Suprapubic skin (tissue), 4 donors: ENCODE results near the gene WIPF3. TPM values are rescaled to one million over a fixed set of nuclear protein-coding genes. Genes with fewer than 3 reads are reported as not detected.
"Not testable (repeated sequence)": the region's sequence is repeated elsewhere in the genome, so short reads cannot be mapped to it uniquely, and the experiment has no call there.

ENCODE experiments used
- DNase-seq, 2 donors: peaks; one replicate each; pipeline ENCODE4 v3.0.0-alpha.2; 2019; ENCODE audit warnings: low spot score in 2 of 2
- H3K27ac ChIP-seq: fragments of 200-600 bp; sonication (generic); one replicate; pipeline ENCODE4 v1.5.1; 2019
- H3K27me3 ChIP-seq: fragments of 200-600 bp; sonication (generic); one replicate; pipeline ENCODE4 v1.5.1; 2019
- H3K36me3 ChIP-seq: fragments of 200-600 bp; sonication (generic); one replicate; pipeline ENCODE4 v1.5.1; 2019
- H3K4me1 ChIP-seq: fragments of 200-600 bp; sonication (generic); one replicate; pipeline ENCODE4 v1.5.1; 2019
- H3K4me3 ChIP-seq: fragments of 200-600 bp; sonication (generic); one replicate; pipeline ENCODE4 v1.5.1; 2019; ENCODE audit warnings: mild to moderate bottlenecking
- H3K9me3 ChIP-seq: fragments of 200-600 bp; sonication (generic); one replicate; pipeline ENCODE4 v1.5.1; 2019
- EP300 ChIP-seq: sonication (generic); formaldehyde crosslinking; IDR thresholded peaks from one replicate; pipeline ENCODE4 v1.6.1; 2017; ENCODE audit warnings: antibody characterized with exemption
- POLR2A ChIP-seq, 2 donors: fragments of 450-650 bp; IDR thresholded peaks; one replicate each; pipeline ENCODE4 v1.6.1; 2017; ENCODE audit warnings: antibody characterized with exemption in 2 of 2, mild to moderate bottlenecking in 2 of 2, moderate library complexity in 2 of 2
- POLR2AphosphoS5 ChIP-seq, 3 donors: sonication (generic); formaldehyde crosslinking; IDR thresholded peaks; one replicate each; pipeline ENCODE4 v1.6.1; 2017; ENCODE audit warnings: antibody characterized with exemption in 3 of 3
- WGBS: methylation state at CpG from one replicate; pipeline ENCODE4 v1.1.5; 2018; 5-methylcytosine and 5-hydroxymethylcytosine counted together
- total RNA-seq, 4 donors: library from RNA; depleted of rRNA; stranded (reverse); fragments of >200 nt; gene quantifications; one replicate each; pipeline ENCODE4 v1.1.0, GENCODE V29; 2016
- TF ChIP-seq, protein P1 (sequence below), 2 donors: fragments of 200-600 bp in 1 of 2; fragments of 450-650 bp in 1 of 2; sonication (generic) in 1 of 2; IDR thresholded peaks; one replicate each; pipeline ENCODE4 v1.5.1; 2016 to 2019; ENCODE audit warnings: antibody characterized with exemption in 2 of 2, mild to moderate bottlenecking in 1 of 2, moderate library complexity in 1 of 2

WIPF3 gene
- total RNA-seq, 4 donors from 2014 or later, result 0.30 to 1.4 (median 0.58) TPM

DNA sequence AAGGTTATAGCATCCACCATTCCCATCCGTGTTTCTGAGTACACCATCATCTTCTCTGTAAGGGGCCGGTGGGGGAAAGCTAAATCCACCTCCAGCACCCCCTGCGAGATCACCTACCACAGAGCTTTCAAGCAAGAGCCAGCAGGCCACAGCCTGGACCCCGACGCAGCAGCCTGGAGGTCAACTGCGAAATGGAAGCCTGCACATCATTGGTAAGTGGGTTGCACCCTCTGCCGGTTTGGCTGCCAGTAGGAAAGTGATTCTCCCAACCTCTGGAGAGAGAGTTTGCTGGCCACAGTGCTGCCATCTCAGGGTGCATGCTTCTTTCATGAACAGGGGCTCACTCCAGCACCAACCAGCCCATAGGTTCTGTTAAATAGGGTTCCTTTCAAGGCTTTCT, 81.7 kb downstream of the WIPF3 start:
- WGBS, result 89% methylated on average over 7 of the region's 7 CpGs
- Histone ChIP-seq H3K36me3 (no peaks in the 10 kb centered on the region), H3K4me3 (no peak overlapping the region), H3K9me3 (no peaks in the 10 kb centered on the region), H3K4me1 (peaks cover 12% of the 10 kb centered on the region), H3K27me3 (peaks cover 8% of the 10 kb centered on the region), H3K27ac (no peak overlapping the region)
- TF ChIP-seq POLR2A (IDR thresholded peaks at IDR 0.05) (no peak), EP300 (no peak), POLR2AphosphoS5 (IDR thresholded peaks at IDR 0.05) (no peak)
- TF ChIP-seq, protein P1, sequence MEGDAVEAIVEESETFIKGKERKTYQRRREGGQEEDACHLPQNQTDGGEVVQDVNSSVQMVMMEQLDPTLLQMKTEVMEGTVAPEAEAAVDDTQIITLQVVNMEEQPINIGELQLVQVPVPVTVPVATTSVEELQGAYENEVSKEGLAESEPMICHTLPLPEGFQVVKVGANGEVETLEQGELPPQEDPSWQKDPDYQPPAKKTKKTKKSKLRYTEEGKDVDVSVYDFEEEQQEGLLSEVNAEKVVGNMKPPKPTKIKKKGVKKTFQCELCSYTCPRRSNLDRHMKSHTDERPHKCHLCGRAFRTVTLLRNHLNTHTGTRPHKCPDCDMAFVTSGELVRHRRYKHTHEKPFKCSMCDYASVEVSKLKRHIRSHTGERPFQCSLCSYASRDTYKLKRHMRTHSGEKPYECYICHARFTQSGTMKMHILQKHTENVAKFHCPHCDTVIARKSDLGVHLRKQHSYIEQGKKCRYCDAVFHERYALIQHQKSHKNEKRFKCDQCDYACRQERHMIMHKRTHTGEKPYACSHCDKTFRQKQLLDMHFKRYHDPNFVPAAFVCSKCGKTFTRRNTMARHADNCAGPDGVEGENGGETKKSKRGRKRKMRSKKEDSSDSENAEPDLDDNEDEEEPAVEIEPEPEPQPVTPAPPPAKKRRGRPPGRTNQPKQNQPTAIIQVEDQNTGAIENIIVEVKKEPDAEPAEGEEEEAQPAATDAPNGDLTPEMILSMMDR (IDR thresholded peaks at IDR 0.05), result no peak
- no peak for DNase-seq

DNA sequence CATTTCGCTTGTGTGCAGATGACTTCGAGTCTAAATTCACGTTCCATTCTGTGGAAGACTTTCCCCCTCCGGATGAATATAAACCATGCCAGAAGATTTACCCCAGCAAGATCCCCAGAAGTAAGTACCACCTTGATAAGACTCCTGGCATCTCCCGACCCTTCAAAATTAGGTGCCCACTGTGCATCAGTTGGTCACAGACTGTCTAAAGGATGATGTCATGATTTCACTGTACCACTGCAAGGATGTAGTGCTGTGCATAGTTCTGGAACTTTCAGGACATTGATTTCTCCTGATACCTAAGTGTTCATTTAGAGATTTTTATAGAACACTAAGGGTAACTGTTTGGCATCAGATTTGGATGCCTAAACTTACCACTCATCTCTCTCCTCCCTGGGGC, 83.0 kb downstream of the WIPF3 start:
- H3K36me3 ChIP-seq, result no peaks in the 10 kb centered on the region
- H3K4me3 ChIP-seq, result no peak overlapping the region
- peaks cover 1% of the 10 kb centered on the region for H3K4me1 ChIP-seq
- DNase-seq, result no peak
- TF ChIP-seq, protein P1 (IDR thresholded peaks at IDR 0.05), result no peak
- no peak for TF ChIP-seq POLR2A (IDR thresholded peaks at IDR 0.05)
- TF ChIP-seq EP300, result no peak
- no peak for TF ChIP-seq POLR2AphosphoS5 (IDR thresholded peaks at IDR 0.05)
- 85% methylated on average over 5 of the region's 5 CpGs for WGBS
- H3K27ac ChIP-seq, result no peak overlapping the region
- no peaks in the 10 kb centered on the region for H3K9me3 ChIP-seq
- no peaks in the 10 kb centered on the region for H3K27me3 ChIP-seq

DNA sequence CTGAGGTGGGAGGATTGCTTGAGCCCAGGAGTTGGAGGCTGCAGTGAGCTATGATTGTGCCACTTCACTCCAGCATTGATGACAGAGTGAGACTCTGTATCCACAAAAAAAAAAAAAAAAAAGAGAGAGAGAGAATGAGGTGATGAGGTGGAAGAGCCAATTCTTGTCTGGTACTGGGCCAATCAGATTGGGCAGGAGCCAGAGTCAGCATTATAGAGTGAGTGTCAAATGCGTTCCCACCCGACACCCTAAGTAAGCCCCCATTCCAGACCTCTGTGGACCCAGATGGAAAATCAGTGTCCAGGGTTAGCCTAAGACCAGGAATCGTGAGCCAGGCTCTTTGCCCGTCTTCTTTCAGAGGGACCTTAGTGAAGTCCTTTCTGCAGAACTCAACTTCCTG, 83.9 kb downstream of the WIPF3 start:
- WGBS, result 77% methylated on average over 4 of the region's 4 CpGs
- H3K36me3 ChIP-seq, result no peaks in the 10 kb centered on the region
- TF ChIP-seq POLR2A (IDR thresholded peaks at IDR 0.05) (no peak), EP300 (no peak), POLR2AphosphoS5 (IDR thresholded peaks at IDR 0.05) (no peak)
- TF ChIP-seq, protein P1 (IDR thresholded peaks at IDR 0.05), result no peak
- H3K27me3 ChIP-seq, result no peaks in the 10 kb centered on the region
- H3K4me3 ChIP-seq, result no peak overlapping the region
- DNase-seq, result no peak
- H3K4me1 ChIP-seq, result no peaks in the 10 kb centered on the region
- no peak overlapping the region for H3K27ac ChIP-seq
- H3K9me3 ChIP-seq, result no peaks in the 10 kb centered on the region

DNA sequence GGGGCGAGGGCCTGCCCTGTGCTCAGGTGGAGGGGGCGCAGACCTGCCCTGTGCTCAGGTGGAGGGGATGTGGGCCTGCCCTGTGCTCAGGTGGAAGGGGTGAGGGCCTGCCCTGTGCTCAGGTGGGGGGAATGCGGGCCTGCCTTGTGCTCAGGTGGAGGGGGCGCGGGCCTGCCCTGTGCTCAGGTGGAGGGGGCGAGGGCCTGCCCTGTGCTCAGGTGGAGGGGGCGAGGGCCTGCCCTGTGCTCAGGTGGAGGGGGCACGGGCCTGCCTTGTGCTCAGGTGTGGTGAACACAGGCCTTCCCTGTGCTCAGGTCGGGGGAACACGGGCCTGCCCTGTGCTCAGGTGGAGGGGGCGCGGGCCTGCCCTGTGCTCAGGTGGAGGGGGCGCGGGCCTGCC, 84.5 kb downstream of the WIPF3 start:
- not testable (repeated sequence) for DNase-seq, H3K4me3 ChIP-seq, H3K4me1 ChIP-seq, H3K27ac ChIP-seq, H3K36me3 ChIP-seq, H3K27me3 ChIP-seq, H3K9me3 ChIP-seq
- WGBS, result 100% methylated on average over 3 of the region's 14 CpGs

DNA sequence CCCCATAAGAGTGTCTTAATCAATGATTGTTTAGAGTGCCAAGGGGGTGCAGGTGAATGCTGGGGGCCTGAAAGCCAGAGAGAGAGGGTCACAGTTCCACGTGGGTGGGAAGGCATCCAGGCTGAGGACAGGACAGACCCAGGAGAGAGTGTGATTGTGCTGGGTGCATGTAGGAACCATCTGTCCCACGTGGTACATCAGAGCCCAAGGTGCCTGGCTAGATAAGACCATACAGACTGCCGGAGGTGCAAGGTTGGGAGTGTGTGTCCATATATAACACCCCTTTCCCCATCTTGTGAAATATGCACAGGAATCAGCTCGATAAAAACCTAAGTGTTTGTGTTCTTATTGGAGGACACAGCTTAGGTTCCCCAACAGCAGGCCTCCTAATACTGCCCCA, 85.5 kb downstream of the WIPF3 start:
- 83% methylated on average over 4 of the region's 4 CpGs for WGBS
- Histone ChIP-seq H3K36me3 (no peaks in the 10 kb centered on the region), H3K27me3 (no peaks in the 10 kb centered on the region), H3K27ac (no peak overlapping the region), H3K4me1 (no peaks in the 10 kb centered on the region), H3K9me3 (no peaks in the 10 kb centered on the region), H3K4me3 (no peak overlapping the region)
- DNase-seq, result no peak
- no peak for TF ChIP-seq EP300
- no peak for TF ChIP-seq POLR2A (IDR thresholded peaks at IDR 0.05)
- TF ChIP-seq, protein P1 (IDR thresholded peaks at IDR 0.05), result no peak
- no peak for TF ChIP-seq POLR2AphosphoS5 (IDR thresholded peaks at IDR 0.05)

DNA sequence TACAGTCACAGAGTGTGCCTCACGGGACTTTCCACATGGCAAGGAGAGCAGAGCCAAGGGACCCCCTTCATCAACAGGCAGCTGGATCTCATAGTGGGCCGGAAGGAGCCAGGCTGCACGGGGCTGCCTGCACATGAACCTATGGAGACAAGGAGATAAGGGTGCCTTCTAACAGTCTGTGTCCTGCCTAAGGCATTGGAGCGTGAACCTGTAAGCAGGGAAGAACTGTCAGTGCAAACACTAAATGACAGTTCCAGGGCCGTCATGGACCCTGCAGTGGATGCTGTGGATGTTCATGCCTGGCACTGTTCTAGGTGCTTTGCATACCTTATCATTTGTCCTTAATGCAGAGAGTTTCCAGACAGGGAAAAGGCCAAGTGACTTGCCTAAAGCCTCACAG, 85.9 kb downstream of the WIPF3 start:
- Histone ChIP-seq H3K4me1 (no peaks in the 10 kb centered on the region), H3K4me3 (no peak overlapping the region), H3K27me3 (no peaks in the 10 kb centered on the region), H3K27ac (no peak overlapping the region), H3K9me3 (no peaks in the 10 kb centered on the region), H3K36me3 (no peaks in the 10 kb centered on the region)
- TF ChIP-seq POLR2AphosphoS5 (IDR thresholded peaks at IDR 0.05) (no peak), EP300 (no peak), POLR2A (IDR thresholded peaks at IDR 0.05) (no peak)
- TF ChIP-seq, protein P1 (IDR thresholded peaks at IDR 0.05), result no peak
- no peak for DNase-seq
- WGBS, result 91% methylated on average over 4 of the region's 5 CpGs
